OCI-LY3 (cell line): ENCODE measurements around the gene CALU.

Source experiments
- CTCF ChIP-seq: fragments of 200-600, 300-600 bp; sonication (generic); IDR thresholded peaks from 2 replicates; pipeline ENCODE4 v1.5.1; 2014; ENCODE audit warnings: antibody characterized with exemption, low read length, low read depth
- EZH2phosphoT487 ChIP-seq: fragments of 200-600 bp; shearing (Covaris generic); IDR thresholded peaks from 2 replicates; pipeline ENCODE4 v1.6.1; 2018; ENCODE audit warnings: antibody characterized with exemption, mixed run types, low read depth

- TF ChIP-seq CTCF (no peak), EZH2phosphoT487 (no peak)
Measured at GRCh38 chr7:128775744-128776474, 36.8 kb downstream of the CALU start, which contains the start of gene OPN1SW.
